ENCODE data around the gene DDAH1.
A peak's percentile ranks its signal among the peaks of the same experiment; 100 is the strongest.

The DDAH1 gene

DNA sequence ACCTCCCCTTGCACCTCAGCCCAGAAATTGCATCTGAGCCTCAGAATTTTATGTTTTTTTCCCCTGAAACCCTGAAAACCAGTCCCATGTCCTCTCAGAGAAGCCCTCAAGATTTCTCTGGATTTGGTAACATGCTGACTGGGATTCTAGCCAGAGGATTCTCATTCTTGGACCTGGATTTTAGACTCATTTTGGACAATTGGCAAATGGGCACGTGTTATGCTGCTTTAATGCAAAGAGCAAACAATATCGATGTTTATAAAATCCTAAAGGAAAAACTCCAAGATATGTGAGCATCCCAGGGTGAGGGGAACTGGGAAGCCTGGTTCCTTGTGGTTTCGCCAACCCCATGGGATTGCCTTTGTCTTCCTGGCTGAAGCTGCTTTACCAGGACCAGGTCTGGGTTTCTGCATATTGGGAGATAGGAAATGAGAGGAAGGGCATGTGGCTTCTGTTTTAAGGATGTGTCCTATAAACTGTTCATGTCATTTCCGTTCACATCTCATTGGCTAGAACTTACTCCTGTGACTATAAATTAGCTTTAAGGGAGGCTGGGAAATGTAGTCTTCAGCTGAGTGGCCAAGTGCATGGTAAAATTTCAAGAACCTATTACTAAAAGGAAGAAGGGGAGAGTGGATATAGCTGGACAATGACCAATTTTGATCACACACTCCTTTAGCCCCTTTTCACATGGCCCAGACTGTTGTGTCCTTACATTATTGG lies 161.4 kb downstream of the DDAH1 start:
- DNase-seq (ENCODE audit: low read depth in 2 of 2) = no peak

DNA sequence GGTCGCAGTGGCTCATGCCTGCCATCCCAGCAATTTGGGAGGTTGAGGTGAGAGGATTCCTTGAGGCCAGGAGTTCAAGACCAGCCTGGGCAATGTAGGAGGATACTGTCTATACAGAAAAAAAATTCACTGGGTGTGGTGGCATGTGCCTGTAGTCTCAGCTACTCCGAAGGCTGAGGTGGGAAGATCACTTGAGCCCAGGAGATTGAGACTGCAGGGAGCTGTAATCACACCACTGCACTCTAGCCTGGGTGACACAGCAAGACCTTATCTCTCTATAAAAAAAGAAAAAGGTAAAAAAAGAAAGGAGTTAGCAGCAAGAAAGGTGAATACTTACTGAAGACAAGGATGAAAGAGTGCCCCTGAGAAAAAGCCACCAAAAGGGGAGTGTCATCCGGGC lies 164.8 kb downstream of the DDAH1 start:
- DNase-seq (ENCODE audit: low read depth in 2 of 2) = no peak

DNA sequence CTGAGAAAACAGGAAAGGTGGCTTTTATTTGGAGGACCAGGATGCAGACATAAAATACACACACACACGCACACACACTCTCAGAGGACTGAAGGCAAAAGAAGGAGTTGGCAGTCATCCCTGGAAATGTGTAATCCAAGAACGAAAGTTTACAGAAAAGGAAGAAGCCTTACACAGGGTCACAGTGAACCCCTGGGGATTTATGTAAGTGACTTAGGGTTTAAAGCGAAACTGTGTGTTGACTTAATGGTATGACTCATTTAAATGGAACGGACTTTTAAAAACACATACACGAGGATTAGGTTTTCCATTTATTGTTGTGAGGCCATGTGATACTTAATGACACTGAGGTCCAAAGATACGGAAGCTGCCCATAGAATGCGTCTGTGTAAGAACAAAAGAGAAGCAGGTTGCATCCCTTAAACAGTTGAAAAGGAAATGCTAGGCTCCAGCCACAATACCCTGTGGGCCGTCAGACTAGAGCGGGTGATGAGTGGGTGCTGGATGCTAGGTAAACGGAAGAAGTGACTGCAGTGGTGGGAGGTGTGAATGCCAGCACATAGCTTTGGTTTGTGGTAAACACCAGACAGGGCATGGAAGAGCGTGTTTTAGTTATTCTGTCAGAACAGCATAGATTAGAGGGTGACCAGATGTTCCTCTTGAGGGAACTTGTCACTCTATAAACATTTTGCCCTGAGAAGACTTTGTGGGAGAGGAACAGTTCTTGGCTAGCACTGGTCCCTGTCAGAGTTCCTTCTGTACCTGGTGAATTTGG lies 166.9 kb downstream of the DDAH1 start:
- DNase-seq (ENCODE audit: low read depth in 2 of 2) = peak; percentile 57 to 60

DNA sequence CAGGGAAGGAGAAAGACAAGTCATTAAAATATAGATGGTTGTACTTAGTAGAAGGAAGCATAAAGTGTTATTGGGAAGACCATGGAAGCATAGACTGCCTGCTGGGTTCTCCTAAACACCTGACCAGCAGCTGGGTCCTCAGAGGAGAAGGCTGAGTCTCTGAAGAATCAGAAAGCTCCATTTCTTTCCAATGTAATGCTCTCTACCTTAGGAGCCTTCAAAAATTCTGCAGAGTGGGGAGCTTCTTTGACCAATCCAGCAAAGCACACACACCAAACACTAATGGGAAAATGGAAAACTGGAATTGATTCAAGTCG lies 167.5 kb downstream of the DDAH1 start:
- DNase-seq (ENCODE audit: low read depth in 2 of 2) = no peak

DNA sequence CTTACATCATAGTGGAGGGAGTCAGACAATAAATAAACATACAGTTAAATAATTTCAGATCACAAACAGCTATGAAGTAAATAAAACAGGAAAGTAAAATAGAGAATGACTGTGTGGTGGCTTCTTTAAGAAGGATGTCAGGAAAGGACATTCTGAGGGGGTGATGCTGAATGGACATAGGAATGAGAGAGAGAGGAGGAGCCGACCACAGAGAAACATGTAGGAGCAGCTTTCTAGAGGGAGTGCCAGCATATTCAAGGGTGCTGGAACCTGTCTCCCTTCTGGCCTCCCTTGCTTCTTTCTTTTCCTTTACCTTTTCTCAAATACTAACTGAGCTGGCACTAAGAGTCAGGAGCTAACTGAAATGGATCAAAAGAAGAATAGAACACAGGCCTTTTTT lies 168.0 kb downstream of the DDAH1 start:
- no peak for DNase-seq (ENCODE audit: low read depth in 2 of 2)

DNA sequence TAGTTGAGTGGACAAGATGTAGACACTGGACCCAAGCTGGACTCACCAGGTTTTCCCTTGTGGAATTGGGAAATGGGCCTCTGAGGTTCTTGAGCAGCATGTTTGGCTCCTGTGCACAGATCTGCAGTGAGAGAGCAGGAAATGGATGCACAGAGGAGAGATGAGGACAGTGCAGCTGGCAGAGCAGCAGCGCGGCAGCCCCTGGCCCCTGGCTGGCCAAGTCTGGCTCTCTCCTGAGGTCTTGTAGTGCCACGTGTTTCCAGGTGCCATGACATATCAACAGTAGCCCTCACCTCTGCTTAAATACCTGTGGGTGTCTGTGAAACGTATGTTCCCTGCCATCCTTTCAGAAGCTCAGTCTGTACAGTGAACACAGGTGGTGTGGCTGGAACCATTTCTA lies 169.3 kb downstream of the DDAH1 start:
- no peak for DNase-seq (ENCODE audit: low read depth in 2 of 2)

- DNase-seq (ENCODE audit: low read depth in 2 of 2) = no peak
Measured at GRCh38 chr1:85295006-85295431, 169.9 kb downstream of the DDAH1 start.

DNA sequence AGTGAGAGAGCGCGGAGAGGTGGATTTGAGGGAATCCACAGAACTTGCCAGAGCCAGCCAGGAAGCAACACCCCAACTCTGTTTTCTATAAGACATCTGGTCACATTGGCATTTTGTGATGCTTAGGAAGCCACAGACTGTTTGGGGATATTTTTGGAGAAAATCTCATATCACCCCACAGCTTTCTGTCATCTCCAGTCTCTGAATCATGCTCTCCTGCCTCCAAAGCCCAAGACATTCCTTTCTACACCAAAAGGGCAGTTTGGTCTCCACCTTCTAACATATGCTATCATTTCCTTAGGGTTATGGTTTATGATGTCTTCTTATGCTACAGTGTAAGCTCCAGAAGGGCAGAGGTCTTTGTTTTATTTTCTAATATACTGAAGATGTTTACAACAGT lies 174.1 kb downstream of the DDAH1 start:
- DNase-seq (ENCODE audit: low read depth in 2 of 2) = no peak

DNA sequence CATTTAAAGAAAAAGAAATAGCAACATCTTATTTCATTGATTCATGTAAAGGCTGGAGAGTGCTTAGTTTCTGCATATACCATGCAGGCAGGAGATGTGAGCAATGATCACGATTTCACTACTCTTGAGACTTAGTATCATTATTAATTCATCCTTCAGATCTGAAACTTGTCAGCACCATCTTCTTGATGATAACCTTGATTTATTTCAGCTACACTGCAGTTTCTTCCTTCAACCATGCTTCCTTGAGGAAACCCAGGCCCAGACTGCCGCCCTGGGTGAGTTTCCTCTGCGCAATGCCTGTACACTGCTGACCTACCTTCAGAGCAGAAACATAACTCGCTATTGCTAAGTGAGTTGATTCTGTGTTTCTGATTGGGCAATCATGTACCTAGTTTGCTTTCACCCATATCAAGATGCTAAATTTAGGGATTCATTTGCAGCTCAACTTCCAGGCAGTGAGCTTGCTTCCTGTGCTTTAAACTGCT lies 175.1 kb downstream of the DDAH1 start:
- DNase-seq (ENCODE audit: low read depth in 2 of 2) = no peak

DNA sequence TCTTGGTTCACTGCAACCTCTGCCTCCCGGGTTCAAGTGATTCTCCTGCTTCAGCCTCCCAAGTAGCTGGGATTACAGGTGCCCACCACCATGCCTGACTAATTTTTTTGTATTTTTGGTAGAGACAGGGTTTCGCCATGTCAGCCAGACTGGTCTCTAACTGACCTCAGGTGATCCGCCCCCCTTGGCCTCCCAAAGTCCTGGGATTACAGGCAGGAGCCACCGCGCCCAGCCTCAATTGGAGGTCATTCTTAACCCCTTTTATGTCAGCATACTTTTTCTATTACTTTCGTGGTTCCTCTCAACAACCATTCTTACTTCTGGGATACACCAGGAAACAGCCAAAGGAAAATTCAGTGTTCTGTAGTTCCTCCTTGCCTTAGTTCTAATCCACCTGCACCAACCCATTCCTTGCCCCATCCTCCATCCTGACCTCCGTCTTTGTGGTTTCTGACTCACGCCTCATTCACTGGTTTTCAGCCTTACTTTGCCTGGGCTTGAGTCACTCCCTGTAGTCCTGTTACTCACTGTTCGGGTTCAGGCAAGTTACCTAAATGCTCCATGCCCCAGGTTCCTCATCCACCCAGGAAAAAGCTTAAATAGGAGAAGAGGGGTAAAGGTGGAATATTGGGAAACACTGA lies 175.6 kb downstream of the DDAH1 start:
- no peak for DNase-seq (ENCODE audit: low read depth in 2 of 2)

DNA sequence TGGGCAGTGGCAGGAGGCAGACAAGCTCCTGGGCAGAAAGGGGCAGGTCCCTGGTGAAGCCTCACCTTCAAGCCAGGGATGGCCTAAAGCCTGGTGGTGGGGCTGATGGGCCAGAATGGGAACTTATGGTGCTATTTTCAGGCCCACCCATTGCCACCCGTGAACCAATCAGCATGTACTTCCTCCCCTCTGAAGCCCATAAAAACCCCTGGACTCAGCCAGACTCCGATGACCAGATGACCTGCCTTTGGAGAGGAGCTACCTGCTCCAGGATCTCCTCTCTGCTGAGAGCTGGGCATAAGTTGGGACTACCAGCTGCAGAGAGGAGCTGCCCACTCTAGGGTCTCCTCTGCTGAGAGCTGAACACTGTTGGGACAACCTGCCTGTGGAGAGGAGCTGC lies 180.8 kb downstream of the DDAH1 start:
- no peak for DNase-seq (ENCODE audit: low read depth in 2 of 2)

DNA sequence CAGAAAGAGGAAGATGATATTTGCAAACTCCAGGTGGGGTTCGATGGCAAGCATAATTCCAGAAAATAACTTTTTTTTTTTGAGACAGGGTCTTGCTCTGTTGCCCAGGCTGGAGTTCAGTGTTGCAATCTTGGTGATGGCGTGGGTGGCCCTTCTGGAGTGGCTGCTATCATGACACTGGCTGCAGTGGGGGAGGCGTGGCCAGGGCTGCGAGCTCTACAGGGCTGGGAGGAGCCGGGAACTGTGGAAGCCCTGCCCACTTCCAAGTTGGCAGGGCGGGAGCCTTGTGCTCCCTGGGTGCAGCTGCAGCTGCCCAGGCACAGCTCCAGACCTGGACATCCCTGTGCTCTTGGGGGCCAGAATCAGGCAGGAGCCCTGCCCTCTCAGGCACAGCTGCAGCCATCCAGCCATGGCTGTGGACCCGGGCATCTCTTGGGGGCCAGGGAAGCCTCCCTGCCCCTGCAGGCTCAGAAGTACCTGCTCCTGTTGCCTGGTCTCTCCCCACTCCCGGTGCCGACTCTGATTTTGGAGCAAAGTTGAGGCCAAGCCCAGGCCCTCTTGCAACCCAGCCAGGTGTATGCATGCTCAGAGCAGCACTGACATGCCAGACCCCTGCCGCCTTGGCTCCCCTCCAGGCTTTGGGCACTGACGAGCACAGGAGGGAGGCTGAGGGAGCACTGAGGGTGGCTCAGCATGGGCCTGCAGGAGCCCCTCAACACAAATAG lies 181.3 kb downstream of the DDAH1 start:
- no peak for DNase-seq (ENCODE audit: low read depth in 2 of 2)

- no peak for DNase-seq (ENCODE audit: low read depth in 2 of 2)
Measured at GRCh38 chr1:85282424-85282823, 182.5 kb downstream of the DDAH1 start.

GRCh38 chr1:85280636-85281035 lies 184.3 kb downstream of the DDAH1 start:
- DNase-seq (ENCODE audit: low read depth in 2 of 2) = no peak

DNA sequence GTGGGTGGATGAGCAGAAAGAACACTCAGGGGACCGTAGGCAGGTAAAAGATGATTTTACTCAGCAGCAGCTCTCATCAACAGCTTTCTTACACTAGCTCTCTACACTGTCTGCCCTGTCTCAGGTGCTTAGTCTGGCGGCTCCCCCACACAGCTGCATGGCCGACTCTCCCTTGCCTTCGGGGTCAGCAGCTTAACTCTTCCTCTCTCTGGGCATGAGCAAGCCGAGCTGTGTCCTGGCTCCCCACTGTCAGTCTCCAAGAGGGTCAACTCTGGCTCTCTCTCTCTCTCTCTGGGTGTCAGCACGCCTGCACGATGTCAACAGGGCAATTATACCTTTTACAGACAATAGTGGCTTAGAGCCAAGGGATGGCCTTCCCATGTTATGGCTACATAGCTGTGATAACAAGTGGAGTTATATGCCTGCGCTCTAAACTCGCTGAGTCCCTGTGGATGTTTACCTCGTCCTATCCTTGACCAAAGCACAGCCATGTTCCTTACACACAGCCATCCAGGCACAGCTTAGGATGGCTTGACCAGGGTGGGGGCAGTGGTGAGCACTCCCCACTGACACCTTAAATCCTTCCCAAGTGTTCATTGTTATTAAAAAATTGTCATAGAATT lies 185.4 kb downstream of the DDAH1 start:
- DNase-seq (ENCODE audit: low read depth in 2 of 2) = no peak

DNA sequence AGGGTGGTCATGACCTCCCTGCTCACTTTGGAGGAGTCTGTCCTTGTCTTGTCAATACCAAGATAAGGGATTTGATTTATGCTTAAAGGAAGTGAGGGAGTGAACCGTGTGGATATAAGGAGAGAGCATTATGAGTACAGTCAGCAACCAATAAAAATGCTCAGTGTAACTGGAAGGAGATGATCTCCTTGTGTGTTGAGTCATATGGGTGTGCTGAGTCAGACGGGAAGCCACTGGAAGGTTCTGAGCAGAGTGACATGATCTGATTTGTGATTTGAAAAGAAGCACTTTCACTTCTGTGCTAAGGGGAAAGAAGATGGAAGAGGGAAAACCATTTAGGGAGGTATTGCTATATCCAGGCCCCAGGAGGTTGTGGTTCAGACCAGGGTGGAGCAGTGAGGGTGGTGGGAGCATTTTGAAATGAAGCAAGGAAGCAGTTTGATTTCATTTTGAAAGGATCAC lies 186.1 kb downstream of the DDAH1 start:
- peak in 1 of 2 donors; percentile 32 for DNase-seq (ENCODE audit: low read depth in 2 of 2)

DNA sequence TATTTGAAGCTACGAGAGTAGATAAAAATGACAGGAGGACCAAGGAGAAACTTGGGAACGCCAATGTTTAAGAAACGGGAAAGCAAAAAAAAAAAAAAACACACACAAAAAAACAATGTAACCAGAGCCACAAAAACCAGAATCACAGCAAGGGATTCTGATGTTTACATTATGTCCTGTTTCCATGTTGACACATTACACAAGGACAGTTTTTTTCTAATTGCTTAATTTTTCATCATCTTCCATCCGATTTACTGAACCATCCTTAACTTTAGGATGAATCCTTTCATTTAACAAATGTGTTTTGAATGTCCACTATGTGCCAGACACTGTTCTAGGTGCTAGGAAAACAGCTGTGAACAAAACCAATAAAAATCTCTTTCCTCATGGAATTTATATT lies 187.2 kb downstream of the DDAH1 start:
- DNase-seq (ENCODE audit: low read depth in 2 of 2) = no peak

DNA sequence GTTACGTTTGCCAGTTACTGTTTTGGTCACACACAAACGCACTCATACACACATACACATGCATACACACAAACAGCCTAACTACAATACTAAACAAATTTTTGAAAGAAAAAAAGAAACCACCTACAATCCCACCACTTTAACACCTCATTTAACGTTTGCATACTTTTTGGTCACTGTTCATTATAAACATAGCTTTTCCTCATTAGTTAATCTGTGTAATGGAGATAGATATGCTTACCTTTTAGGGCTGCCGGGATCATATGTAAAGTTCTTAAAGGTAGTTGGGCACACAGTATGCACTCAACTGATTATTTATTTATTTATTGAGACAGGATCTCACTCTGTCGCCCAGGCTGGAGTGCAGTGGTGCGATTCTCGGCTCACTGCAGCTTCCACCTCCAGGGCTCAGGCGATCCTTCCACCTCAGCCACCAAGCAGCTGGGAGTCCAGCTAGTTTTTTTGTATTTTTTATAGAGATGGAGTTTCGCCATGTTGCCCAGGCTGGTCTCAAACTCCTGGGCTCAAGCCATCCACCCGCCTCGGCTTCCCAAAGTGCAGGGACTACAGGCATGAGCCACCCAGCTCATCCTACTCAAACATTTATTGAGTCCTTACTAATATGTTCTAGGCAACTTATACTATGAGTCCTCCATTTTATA lies 187.8 kb downstream of the DDAH1 start:
- no peak for DNase-seq (ENCODE audit: low read depth in 2 of 2)

DNA sequence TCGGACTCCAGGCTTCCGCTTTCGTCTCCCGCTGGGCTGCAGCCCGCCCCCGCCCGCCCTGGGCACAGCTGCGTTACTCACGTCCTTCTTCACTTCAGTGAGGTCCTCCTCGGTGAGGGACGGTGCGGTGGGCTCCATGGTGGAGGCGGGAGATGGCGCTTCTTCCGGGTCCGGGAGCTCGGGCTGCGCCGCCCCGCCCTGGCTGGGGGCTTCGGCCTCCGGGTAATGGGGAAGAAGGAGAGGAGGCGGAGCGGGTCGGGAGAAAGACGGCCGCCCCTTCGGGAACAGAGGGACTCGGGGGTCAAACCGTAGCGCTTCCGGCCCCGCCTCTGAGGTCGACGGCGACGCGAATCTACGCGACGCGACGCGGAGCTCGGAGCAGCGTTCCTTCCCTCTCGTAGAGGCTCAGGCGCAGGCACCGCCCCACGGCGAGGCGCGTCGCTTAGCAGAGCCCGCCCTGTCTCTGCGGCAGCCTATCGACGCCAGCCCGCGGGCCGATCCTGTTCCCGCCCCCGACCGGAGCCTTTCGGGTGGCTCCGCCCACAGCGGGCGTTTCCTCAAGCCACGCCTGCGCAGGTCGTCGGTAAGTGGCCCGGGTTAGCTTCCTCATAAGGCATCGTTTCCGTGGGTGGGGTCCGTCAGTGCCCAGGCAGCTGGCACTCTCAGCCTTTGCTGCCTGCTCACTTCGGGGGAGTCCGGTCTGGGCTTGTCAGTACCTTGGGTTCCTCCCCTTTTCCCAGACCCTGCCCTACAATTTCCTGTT lies 188.6 kb downstream of the DDAH1 start, which contains the start of gene BCL10:
Gene BCL10 (minus strand): TSS at position 418 of the 763 bp plus-strand sequence. CDS start 280 bp downstream, at position 138.
- DNase-seq (ENCODE audit: low read depth in 2 of 2) = peak; percentile 92 to 94

- DNase-seq (ENCODE audit: low read depth in 2 of 2) = no peak
Measured at GRCh38 chr1:85275701-85276214, 189.2 kb downstream of the DDAH1 start.
